ENCODE results near the gene MCM3.
A peak's percentile ranks its signal among the peaks of the same experiment; 100 is the strongest.

Gene MCM3

DNA sequence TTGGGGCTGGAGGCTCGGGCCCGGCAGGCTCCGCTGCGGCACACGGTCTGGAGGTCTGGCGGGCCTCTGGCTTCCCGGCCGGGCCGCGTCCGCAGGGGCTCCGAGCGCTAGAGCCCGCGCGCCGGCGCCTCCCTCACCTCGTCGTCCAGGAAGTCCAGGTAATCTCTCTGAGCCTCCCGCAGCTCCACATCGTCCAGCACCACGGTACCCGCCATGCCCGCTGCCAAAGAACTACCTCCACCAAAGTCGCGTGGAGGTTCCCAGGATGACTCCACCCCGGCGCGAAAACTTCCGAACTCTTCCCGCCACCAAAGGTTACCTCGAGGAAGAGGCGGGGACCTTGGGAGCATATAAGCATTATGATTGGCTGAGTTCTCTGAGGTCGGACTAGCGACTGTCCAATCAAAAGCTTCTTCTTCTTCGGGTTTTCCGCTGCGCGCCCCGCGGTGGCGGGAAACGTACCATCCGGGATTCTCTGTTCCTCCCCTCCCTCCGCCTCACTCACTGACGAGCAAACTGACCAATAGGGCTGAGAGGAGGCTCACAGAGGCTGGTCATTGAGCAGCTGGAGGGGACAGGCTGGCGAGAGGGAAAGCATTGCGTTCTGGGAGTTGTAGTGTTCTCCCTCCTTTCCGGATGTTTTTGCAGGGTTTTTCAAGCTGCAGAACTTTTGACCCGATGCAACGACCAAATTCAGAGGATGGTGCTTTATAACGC is at the start of gene MCM3:
Gene MCM3, minus strand, starts transcription at position 283 of the 717 bp plus-strand sequence. Its CDS starts 68 bp downstream, at position 215.
- peak; percentile 98 for DNase-seq (ENCODE audit: low read depth)

DNA sequence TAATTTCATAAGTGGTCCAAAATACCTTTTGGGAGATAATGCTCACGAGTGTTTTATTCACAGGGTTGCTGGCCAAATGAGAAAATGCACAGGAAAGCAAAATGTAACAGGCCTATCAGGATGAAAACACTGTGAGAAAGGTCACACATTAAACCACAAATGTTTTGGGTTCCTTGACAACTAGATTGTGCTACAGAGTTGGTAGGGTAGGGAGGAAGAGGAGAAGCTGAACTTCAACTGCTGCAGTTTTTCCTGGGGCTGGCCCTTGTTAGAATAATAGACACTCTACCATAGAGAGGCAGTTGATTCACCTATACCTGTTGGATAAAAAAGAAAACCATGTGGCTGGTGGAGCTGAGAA is 49.3 kb upstream of the MCM3 start:
- DNase-seq (ENCODE audit: low read depth), result no peak

DNA sequence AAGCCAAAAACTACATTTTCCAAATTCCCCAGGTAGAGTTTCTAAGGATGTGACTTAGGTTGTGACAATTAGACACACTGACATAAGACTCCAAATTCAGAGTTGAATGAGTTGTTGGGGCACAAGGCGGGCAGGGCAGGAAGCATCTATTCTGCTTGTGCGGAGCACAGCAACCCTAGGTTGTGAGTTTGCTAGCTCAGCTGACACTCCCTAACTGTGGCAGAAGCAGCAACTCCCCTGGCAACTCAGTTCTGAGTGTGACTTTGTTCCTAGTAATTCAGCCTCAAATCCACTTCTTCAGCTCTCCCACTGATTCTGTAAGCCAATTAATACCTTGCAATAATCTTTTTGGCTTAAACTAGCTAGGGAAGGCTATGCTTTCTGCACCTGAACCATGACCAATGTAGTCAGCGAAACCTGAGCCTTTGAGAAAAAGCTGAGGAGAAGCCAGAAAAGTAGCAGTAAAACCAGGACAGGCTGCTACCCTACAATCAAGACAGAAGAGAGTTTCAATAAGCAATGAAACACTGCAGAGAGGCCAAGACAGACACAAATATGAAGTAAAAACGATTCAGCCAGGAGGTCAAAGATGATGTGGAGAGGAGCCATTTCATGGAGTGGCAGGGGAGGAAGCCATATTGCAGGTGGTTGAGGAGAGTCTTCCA is 47.4 kb upstream of the MCM3 start:
- DNase-seq (ENCODE audit: low read depth), result no peak

DNA sequence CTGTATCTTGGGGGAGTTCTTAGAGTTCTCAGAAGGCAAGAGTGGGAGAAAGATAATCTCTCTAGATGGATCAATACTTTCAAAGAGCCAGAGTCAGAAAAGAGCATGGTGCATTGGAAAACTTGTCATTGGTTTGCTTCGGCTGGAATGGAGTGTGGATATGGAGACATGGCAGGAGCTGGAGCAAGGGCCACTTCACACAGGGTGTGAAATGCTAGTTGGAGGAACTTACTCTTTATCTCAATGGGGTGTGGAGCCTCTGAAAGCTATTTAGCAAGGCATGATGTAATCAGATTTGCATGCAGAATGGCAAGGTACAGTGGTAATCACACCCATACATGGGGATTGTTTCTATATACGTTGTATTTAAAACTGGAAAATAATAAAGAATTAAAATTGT is 45.9 kb upstream of the MCM3 start:
- DNase-seq (ENCODE audit: low read depth), result no peak

DNA sequence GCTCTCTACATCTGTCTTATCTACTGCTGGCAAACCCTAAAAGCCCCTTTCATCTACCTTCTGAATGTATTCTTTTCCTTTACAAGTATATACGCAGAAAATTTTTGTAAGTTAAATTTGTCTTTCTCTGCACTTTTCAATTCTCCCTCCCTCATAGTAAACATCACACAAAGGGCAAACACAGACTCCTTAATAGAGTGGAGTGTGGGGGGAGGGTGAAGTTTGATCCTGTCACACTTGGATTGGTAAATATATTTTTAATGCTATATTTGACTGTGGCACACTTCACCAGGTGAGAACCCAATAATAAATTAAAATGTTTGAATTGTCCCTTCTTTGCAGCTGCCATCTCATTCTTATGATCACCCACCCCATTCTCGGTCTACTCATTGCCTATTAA is 44.2 kb upstream of the MCM3 start:
- no peak for DNase-seq (ENCODE audit: low read depth)

DNA sequence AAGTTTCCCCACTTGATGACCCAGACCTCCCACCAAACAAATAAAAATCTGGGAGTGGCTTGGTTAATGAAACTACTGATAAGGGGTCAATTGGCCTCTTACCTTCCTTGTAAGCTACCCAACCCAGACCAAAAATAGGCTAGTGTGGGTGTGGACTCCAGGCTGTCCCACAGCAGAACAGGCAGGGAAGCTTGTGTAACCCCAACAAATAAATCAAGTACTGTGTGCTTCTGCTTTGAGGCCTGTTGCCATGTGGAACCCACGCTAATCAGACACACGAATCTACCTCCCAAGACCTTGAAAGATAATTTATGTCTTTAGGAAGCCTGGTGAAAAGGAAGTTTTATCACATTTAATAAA is 43.7 kb upstream of the MCM3 start:
- DNase-seq (ENCODE audit: low read depth), result no peak

DNA sequence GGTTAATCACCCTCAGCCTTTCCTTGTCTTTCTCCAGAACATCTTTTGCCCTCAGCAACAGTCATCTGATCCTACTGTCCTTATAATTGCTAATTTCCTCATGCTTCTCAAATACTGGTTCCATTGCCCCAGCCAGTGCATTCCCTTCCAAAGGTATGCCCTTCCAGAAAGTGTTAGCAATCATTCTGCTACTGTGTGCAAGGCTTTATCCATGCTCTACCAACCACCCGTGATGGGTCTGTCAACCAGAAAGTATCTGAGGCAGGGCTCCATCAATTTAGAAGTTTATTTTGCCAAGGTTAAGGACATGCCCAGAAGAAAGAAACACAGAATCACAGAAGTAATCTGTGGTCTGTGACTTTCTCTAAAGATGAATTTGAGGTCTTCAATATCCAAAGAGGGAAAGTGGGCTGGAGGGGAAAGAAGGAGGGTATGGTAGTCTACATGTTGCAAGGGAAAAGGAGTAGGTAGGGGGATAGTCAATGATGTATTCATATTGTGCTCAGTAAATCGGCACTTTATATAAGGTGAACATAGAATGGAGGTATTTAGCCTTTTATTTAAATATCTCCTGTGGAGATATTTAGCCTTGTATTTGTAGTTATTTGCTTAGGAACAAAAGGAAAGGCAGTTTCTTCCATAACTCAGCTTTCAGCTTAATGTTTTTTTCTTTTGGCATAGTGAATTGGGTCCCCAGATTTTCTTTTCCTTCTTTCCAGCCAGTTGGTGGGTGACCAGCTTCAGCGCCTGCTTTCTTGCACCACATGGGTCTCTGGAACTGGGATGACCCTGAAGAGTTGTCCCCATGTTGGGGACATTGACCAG is 42.2 kb upstream of the MCM3 start:
- DNase-seq (ENCODE audit: low read depth), result no peak

DNA sequence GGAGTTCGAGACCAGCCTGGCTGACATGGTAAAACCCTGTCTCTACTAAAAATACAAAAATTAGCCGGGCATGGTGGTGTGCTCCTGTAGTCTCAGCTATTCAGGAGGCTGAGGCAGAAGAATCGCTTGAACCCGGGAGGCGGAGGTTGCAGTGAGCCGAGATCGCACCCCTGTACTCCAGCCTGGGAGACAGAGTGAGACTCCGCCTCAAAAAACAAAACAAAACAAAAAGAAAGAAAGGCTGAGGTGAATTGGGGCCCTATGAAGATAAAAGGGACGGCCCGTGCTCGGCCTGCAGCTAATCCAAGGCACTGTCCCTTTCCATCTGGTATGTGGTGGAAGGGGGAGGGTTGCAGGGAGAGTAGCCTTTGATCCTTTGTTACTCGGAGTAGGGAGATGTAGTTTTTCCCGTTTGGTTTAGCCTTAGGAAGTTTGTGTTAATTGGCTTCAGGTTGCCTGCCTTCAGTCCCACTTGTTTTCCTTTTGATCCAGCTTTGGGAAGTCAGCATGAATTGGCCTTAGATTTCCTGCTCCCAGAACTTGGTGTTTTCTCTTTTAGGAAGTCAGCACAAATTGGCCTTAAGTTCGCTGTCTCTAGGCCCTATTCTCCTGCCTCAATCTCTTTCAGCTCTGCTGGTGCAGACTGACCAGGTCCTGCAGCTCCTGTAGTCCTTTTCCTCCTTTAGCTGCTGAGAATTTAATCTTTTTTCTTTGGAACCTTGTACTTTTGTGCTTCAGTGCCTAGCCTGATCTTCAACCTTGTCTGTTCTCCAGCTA is 41.3 kb upstream of the MCM3 start:
- no peak for DNase-seq (ENCODE audit: low read depth)

DNA sequence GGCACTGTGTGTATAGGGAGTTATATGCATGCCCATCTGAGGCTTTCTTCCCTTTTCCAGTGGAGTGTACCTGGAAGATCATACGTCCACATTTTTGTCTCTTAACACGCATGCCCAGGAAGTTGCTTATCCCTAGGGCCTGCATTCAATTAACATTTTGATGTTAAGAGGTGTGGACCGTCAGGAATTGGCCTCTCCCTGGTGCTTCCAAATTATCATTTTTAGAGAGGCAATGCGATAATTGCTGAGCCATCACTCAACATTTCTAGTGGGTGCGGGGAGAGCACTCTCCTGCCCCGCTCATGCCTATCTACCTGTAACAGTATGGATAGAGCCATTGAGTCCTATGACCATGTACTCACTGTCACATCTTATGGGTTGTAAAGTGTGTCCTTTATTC is 39.6 kb upstream of the MCM3 start:
- DNase-seq (ENCODE audit: low read depth), result no peak

DNA sequence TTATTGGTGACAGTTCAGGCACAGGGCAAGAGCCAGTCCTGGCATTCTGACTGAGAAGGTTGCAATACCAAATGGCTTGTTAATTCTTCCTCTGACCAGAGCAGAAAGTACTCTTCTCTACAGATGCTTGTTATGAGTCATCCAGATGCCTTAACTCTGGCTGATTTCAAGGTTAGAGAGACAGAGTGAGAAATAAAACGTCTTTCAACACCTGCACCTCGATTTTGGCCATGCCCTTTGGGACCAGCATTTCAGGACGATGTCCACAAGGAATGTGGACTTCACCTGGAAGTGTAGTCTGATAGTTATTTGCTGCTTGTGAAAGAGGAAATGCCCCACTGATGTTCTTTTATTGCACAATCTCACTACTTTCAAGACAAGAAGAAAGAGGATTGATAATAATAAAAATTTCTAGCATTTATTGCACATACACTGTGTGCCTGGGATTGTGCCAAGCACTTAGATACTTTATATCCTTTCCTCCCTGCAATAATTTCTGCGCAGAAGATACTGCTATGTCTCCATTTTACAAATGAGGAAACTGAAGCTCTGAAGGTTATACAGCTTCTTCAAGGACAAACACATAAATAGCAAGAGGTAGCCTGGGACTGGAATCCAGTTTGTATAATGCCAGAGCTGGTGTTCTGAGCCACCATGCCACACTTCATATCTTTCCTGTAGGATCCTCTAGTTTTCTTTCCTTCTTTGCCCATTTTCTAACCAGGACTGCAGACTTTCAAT is 33.5 kb upstream of the MCM3 start:
- DNase-seq (ENCODE audit: low read depth), result peak; percentile 28

DNA sequence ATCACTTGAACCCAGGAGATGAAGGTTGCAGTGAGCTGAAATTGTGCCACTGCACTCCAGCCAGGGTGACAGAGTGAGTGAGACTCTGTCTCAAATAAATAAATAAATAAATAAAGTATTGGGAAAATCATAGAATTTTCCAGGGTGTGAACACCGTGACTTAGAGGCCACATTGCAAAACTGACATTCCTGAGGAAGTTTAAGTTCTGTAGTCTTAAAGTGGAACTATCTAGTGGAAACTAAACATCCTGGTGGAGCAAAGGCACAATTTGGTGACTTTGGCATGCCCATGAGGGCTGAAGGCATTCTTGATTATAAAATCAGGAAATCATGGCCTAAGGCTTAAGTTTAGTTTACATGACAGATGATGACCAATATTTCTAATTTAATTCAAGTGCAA is 32.7 kb upstream of the MCM3 start:
- DNase-seq (ENCODE audit: low read depth), result no peak

DNA sequence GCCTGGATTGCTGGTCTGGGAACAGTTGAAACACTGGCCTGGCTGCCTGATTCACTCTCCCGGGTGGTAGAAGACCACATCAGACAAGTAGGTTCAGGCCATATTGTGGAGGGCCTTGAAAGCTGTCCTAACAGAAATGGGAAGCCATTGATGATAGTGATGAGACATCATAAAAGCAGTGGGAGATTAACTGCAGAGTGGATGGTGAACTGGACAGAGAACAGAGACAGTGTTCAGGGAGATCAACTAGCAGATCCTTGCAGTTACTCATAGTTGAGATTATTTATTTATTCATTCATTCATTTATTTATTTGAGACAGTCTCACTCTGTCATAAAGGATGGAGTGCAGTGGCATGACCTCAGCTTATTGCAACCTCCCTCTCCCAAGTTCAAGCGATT is 30.2 kb upstream of the MCM3 start:
- no peak for DNase-seq (ENCODE audit: low read depth)

DNA sequence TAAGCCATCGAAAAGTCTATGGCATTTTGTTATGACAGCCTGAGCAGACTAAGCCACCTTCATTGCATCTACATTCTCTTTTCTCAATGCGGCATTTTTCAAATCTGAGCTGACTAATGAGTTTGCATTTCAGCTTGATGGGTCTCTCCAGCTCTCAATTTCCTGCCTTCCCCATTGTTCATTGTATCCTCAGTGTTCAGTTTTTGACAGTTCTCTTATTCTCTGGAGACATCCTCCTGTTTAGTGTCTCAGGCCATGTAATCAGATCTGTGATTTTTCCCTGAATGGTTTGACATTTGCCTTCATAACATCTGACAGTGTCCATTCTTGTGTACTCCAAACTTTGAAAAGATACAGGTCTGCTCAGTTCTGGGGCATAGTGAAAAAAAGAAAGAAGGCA is 27.9 kb upstream of the MCM3 start:
- DNase-seq (ENCODE audit: low read depth), result no peak

DNA sequence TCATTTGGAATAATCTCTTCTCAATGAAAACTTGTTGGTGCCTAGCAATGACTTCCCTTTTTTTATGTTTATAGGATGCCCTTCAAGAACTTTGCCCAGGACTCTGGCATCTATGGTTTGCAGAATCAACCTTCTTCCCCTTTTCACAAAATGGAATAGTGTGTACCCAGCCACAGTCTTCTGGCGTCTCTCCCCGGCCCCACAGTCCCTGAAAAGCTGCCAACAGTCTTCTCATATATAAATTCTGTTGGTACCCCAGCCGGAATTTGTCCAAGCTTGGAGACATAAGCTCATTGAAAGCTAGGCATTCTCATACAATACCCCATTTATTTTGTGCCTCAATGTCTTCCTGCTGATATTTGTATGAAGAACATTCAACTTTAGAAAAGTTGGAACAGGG is 26.4 kb upstream of the MCM3 start:
- no peak for DNase-seq (ENCODE audit: low read depth)

DNA sequence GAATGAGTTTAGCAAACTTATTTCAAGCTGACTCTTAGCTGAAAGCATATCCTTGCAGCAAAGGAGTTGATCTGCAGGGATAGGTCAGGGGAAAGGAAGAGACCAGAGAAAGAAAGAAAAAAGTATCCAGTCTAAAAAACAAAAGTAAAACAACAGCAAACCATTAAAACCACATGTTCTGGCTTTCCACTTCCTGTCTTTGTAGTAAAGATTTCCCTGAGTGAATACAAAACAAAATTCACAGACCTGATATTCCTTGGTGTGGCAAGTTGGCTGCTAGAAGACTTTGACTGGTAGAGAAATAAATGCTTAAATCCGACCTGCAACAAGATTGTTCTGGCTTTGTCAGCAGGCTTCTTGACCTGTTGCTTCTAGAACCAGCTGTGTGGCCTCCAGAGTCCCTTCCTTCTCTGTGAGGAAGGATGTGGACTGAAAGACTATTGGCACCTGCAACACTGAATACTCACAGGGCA is 23.4 kb upstream of the MCM3 start:
- DNase-seq (ENCODE audit: low read depth), result no peak

DNA sequence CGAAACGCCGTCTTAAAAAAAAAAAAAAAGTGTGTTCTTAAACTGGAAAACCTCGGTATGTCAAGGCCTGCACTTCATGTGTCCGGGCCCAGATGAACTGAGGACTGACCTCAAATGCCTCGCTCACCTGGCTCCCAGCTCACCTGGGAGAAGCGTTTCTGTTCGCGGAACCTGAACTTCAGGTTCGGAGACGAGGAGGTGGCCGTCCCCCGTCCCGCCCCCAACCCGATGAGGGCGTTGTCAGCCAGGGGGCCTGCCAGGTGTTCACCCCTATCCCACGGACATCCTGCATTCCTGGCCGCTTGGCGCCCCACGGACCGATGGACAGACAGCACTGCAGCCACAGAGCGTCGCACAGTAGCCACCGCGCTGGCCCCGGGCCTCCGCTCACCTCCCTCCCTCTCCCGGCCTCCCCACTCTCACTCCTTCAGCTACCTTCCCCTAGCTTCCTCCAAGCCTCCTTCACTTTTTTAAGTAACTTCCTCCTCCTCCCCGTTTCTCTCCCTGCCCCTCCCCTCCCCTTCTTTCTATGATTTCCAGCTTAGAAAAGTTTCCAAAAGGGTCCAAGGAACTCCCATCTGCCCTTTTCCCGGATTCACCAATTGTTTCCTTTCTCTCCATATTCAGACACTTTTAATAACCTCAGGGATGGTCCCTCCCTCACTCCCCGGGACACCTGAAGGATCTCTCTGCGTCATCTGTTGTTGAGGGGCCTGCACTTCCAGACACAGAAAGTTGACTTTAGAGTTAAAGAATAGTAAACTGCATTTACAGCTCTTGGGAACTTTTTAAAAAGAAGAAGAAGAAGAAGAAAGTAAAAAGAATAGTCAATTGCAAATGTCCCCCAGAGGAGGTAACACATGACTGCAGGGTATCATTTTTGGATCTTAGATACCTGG is 22.7 kb upstream of the MCM3 start:
- DNase-seq (ENCODE audit: low read depth), result no peak

DNA sequence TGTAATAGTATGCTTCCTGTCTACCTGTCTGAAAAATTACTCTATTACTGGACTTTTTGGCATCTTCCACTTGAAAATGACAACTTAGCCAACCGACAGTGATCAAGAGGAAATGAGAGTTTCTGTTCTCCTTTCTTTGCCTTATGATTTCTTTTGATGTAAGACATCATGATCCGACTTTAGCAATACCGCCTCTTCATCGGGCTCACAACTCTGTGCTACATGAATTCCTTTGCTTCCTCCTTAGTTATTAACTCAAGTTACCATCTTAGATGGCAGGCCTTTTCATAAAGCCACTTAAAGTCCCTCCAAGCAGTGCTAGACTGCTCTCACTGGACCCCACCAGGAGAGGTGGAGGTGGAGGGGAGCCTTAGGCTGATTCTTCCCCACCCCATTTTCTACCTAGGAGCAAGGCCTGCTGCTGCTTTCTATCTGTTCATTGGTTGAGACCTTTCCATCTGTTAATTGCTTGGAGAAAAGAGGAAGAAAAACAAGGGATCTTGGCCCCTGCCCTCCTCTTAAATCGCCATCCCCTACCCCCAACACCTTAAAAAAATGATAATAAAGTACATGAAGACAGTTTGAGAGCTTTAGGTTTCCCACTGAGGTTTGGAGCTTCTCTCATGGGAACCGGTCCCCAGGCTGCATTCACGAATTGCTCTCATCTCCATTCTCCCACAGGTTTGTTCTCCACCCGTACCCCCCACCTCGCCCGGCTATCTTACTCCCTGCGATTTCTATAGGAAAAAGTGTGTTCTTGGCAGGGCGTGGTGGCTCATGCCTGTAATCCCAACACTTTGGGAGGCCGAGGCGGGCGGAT is 21.6 kb upstream of the MCM3 start:
- DNase-seq (ENCODE audit: low read depth), result no peak

DNA sequence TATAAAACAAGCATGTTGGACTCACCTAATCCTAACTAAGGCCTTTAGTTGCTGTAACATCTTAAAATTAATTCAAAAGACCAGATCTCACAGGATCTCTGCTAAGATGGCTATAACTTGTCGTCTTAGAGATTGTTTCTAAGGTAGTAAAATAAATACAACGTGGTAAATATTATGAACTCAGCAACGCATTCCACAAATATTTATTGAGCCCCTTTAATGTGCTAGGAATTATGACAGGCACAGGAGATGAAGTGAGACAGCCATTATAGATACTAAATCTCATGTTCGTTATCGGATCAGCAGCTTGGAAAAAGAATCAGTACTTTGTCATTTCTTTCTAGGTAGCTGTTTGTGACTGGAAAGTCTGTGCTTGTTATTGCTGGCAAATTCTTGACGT is 20.9 kb upstream of the MCM3 start:
- DNase-seq (ENCODE audit: low read depth), result no peak

DNA sequence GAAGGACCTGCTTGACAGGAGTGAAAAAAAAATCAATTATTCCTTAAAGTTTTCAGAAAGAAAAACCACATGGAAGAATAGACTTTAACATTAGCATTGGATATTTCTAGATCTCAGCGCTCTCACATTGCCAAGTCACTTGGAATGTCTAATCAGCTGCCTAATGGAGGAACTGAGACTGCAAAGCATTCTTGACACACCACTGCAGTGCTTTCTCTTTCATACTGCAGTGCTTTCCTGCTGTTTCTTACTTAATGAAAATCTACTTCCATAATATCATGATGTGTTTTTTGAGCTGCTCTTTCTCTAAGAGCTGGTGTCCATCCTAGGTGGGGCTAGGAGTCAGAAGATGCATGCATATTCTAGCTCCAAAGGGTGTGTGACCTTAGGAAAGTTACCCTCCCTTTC is 20.4 kb upstream of the MCM3 start:
- no peak for DNase-seq (ENCODE audit: low read depth)

DNA sequence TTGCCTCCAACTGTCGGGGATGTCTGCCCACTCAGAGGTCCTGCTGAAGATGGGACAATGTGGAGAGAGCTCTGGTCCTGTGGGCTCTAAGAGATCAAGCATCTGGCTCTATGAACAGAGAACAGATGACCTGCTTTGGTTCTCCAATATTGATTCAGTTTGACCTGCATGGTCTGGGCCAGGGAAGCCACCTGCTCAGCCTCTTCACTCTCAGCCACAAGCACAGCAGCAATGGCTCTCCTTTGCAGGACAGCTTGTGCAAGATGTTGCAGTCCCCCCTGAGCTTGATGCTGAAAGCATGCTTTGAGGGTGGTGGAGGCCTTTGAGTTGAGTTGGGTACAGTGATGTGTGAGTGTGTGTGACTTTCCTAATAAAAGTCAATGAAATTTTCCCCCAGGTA is 18.6 kb upstream of the MCM3 start:
- DNase-seq (ENCODE audit: low read depth), result no peak
